Fibroblast of skin of scalp (primary cell): ENCODE results near the gene SRRM3. TPM values are rescaled to one million over a fixed set of nuclear protein-coding genes. Genes with fewer than 3 reads are reported as not detected.
"Not testable (repeated sequence)": the region's sequence is repeated elsewhere in the genome, so short reads cannot be mapped to it uniquely, and the experiment has no call there.

Experiments used
- DNase-seq: peaks from one replicate; pipeline ENCODE4 v3.0.0-alpha.2; 2013
- polyA plus RNA-seq, 2 experiments: library from polyadenylated mRNA; unstranded; fragments of 120-200 nt; gene quantifications; one replicate each; pipeline ENCODE4 v1.2.1, GENCODE V29; 2013; ENCODE audit not compliant: insufficient read length in 2 of 2

SRRM3 gene, protein sequence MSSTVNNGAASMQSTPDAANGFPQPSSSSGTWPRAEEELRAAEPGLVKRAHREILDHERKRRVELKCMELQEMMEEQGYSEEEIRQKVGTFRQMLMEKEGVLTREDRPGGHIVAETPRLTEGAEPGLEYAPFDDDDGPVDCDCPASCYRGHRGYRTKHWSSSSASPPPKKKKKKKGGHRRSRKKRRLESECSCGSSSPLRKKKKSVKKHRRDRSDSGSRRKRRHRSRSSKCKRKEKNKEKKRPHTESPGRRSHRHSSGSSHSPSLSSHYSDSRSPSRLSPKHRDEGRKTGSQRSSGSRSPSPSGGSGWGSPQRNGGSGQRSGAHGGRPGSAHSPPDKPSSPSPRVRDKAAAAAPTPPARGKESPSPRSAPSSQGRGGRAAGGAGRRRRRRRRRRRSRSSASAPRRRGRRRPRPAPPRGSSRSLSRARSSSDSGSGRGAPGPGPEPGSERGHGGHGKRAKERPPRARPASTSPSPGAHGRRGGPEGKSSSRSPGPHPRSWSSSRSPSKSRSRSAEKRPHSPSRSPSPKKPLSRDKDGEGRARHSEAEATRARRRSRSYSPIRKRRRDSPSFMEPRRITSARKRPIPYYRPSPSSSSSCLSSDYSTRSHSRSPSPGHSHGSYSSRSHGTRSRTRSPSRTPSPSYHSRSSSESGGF
- 1.6 TPM for polyA plus RNA-seq (2013, experiment 1 of 2; ENCODE audit: insufficient read length)
- 1.9 TPM for polyA plus RNA-seq (2013, experiment 2 of 2; ENCODE audit: insufficient read length)

DNA sequence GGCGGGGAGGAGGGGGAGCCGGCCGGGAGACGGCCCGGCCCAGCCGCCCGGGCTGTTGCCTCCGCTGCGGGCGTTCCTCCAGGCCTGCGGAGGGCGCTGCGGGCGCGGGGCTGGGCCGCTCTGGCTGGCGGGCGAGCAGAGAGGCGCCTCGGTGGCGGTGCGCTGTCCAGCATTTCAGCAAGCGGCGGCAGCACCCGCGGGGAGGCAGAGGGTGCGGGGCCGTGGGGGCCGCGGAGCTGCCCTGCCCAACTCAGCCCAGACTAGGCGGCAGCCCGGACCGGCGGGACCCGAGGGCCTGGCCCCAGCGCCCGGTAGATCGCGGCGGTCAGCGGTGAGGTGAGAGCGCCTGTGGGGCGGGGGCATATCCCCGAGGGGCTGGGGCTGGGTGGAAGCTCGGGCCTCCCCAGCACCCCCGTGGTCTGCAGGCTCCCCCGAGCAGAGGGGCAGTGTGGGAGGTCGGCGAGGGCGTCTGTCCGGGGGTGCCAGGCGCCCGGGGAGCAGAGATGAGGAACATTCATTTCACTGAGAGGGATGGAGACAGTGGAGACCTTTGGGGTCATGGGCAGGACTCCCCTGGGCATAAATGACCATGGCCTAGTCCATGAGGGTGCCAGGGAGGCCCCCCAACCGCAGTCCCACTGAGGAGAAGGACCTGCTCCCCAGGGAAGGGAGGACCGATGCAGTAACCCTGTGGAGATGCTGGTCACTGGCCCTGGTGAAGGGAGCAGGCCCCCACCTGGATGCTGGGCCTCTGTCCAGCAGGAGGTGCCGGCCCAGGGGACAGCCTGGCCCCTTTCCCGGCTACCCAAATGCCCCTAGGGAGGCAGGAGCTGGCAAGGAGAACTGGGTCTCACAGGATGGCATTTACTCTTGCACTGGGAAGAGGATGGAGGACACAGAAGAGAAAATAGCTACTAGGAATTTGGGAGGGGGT, at the start of gene SRRM3:
SRRM3 (plus strand) TSS at position 165 of the 934 bp plus-strand sequence. CDS start 33,171 bp downstream, outside the sequence.
- peak; percentile 79 for DNase-seq

DNA sequence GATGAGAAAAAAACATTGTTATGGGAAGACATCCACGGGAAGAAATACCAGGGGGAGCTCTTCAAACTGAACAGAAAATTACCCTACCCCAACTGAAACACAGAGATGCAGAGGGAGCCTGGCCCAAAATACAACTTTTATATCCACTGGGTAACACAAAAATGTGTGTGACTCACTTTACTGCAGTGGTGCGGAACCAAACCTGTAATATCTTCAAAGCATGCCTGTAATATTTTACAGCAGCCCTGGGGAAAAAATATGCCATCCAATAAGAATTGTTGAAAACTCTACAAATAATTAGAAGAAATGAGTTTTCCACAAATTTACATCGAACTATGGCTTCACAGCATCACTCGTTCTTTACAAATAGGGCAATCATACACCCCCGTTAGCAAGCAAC, 49.8 kb upstream of the SRRM3 start:
- no peak for DNase-seq

DNA sequence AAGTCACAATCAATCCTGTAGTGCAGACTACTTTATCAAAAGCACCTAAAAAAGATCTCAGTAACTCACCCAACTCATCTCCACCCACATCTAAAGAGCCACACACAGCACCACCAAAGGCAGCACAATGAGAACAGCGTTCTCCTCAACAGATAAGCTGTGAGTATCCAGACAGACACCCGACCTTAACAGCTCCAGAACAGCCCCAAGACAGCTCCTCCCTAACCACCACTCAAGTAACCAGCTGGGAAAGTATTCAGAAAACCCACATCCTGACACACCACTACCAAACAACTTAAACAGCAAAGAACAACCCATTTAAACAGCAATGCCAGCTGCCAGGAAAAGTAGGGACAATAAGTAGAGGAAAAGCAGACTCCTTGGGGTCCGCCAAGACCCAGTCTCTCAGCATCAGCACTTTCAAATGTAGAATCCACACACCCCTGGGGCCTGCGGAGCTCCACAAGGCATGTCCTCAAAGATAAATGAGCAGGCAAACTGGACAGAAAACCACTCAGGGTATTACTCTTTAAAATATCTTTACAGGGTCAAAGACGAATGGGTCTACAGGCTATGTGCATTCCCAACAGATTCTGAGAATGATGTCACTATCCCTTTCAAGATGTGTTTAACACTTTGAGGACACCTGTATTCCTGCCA, 48.0 kb upstream of the SRRM3 start:
- DNase-seq, result peak; percentile 23

DNA sequence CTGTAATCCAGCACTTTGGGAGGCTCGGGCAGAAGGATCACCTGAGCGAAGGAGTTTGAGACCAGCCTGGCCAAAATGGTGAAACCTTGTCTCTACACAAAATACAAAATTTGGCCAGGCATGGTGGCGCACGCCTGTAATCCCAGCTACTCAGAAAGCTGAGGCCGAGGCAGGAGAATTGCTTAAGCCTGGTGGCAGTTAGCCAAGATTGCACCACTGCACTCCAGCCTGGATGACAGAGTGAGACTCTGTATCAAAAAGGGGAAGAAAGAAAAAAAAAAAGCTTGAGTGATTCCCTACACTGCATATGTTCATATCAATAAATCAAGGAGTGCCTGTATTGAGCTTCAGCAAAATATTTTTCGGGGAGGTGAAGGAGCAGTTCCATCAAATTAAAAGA, 45.8 kb upstream of the SRRM3 start:
- peak; percentile 37 for DNase-seq

DNA sequence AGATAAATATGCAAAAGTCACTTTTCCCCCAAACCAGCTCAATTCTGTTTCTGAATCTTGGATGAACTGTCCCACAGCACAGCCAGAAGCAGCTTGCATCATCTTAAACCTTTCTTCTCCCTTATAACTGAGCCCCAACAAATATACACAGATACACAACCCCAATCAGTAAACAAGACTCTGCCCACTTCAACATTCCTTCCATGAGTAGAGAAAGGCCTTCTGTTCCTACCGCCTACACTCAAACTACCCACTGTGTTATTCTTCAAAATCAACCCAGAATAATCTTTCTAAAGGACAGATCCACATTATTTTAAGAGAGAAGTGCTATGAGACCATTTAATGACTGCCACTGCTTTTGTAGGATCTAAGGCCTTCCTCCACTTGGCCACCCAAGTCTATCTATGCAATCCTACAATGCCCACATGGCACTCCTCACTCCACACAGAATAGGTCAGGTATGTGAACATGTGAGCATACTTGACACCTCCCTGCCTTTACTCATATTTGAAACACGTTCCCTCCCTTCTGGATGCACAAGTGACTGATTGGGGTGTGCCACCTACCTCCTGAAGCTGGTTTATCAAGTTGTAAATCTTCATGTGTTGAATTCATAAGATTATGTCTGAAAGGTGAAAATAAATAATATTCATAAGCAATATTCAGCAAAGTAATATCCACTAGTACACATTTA, 44.6 kb upstream of the SRRM3 start:
- DNase-seq, result not testable (repeated sequence)

DNA sequence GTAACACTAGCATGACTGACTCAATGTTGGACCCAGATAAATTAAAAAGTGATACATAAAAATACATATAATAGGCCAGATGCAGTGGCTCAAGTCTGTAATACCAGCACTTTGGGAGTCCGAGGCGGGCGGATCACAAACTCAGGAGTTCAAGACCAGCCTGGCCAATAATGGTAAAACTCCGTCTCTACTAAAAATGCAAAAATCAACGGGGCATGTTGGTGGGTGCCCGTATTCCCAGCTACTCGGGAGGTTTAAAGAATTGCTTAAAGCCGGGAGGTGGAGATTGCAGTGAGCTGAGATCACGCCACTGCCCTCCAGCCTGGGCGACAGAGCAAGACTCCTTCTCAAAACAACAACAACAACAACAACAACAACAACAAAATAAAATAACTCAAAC, 43.3 kb upstream of the SRRM3 start:
- DNase-seq, result not testable (repeated sequence)

DNA sequence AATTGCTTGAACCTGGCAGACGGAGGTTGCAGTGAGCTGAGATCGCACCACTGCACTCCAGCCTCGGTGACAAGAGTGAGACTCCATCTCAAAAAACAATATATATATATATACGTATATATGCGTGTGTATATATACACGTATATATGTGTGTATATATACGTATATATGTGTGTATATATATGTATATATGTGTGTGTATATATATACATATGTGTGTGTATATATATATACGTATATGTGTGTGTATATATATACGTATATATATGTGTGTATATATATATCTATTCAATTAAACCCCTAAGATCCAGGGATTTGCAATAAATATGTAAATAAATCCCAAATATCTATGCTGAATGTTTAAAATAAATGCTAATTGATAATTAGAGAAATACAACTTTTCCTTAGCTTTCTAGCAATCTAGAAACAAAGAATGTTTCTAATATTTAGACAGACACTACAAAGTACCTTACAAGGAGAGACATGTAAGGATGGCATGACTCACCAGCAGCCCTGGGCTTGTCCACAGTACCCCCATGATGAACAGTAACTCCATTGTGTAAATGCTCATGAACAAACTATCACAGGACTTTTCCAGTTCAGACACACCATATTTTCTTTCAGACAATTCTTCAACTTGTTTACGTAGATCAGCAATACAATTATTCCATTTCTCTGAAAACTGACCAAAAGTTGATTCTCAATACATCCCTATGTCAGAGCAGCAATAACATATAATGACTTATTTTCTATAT, 39.1 kb upstream of the SRRM3 start:
- DNase-seq, result not testable (repeated sequence)

DNA sequence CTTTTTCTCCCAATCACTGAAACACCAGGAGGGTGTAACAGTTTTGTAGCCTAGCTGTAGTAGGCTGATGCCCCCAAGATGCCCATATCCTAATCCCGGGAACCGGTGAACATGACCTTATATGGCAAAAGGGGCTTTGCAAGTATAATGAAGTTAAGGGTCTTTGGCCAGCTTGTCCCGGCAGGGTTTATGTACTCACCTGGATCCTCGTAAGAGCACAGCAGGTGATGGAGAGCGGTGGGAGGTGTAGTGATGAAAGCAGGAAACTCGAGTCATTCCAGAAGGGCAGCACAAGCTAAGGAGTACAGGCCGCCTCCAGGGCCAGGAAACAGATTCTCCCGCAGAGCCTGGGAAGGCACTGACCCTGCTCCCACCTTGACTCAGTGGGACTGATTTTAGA, 37.9 kb upstream of the SRRM3 start:
- DNase-seq, result not testable (repeated sequence)

DNA sequence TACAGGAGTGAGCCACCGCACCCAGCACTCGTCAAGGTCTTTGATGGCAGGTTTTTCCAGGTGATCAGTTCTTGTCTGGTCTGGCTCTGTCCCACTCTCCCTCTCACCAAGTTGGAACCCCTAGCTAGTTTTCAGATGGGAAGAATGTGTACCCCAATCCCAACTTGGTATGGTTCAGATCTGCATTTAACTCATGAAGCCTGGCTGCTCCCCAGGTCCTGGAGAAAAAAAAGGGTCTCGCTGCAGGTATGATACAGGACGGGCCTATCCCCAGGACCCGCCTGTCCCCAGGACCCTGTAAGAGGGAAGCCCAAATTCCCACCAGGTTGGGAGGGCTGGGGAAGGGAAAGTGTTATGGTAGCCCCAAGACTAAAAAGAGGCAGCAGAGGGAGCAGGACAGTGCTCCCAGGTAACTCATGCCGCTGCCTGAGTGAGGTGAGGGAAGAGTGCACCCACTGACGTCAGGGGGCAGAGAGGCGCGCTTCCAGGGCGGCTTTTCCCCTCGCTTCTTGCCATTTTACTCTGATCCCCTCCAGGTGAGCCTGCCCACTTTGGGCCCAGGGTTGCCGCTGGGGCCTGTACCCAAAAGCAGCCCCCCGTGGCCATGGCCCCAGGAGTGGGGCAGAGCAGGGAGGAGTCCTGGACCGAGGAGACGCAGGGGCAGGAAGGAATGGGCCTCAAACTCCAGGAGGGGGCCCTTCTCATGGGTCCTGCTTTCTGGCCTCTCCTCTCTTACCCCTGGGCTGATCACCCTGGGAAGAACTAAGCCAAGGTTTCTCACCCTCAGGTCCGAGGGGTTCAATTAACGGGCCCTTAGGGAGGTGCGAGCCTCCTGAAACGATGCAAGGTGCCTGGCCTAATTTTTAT, 36.4 kb upstream of the SRRM3 start:
- DNase-seq, result no peak

DNA sequence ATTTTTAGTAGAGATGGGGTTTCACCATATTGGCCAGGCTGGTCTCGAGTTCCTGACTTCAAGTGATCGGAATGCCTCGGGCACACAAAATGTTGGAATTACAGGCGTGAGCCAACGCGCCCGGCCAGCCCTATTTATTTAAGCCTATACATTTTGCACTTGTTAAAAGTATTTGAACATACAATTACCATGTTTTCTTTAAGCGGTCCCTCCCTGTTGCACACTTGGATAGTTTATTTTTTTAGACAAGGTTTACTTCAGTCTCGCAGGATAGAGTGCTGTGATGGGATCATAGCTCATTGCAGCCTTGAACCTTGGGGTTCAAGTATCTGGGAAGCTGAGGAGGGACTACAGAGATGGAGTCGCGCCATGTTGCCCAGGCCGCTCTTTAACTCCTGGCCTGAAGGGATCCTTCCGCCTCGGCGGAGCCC, 35.7 kb upstream of the SRRM3 start:
- DNase-seq, result no peak

DNA sequence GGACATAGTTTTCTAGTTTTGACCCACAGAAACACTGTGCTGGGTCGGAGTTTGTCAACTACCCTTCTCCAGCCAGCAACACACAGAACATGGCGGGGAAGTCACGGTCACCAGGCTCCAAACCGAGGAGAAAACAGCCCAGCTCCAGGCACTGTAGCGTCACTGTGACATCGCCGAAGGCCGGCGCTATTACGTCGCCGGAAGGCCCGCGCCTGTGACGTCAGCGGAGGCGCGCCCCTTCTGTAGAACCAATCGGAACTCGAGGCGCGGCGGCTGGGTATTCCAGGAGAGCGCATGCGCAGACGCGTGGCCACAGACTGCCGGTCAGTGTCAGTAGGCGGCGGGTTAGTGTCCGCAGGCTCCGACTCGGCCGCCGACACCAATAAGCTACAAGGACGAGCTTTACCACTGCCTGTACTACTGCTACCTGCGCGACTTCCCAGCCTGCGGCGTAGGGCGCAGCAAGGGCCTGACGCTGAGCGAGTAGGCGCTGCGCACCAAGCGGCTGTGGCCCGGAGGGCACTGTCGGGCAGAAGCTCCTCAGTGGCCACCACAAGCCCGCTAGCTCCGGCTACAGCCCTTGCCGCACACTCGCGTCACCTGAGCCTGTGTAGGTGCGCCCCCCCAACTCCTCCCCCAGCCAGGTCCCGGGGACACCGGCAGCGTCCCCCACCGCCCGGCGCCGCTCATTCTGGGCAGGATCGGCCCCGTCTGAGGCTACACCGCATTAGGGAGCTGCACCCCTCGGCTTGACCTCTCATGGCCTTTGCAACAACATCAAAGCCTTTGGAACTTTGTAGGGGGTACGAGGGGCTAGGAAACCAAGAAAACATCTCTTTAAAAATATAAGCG, 35.1 kb upstream of the SRRM3 start:
- DNase-seq, result peak; percentile 94

DNA sequence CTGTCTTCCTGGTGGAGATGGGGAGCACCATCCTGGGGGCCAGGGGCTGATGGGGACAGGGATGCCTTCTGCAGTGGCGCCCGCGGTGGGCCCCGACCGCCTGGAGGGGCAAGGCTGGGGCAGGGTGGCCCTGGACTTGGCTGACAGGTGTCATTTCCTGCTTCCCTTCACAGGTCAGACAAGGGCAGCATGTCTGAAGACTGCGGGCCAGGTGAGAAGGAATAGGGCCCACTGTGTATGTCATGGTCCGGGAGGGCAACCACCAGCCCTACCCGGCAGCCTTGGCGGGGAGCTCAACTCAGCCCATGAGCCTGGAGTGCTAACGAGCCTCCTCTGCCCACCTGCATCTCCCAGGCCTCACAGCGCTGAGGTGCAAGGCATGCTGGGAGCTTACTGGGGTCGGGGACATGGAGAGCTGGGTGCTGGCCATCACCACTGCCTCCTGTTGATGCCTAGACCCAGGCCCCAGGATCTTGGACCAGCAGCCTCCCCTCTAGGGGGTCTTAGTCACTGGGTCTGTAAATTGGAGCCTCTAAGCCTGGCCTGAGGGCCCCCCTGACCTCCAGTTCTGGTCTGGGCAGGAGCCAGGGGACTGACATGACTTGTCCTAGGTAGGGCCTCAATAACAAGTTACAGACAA, 28.0 kb upstream of the SRRM3 start:
- no peak for DNase-seq

DNA sequence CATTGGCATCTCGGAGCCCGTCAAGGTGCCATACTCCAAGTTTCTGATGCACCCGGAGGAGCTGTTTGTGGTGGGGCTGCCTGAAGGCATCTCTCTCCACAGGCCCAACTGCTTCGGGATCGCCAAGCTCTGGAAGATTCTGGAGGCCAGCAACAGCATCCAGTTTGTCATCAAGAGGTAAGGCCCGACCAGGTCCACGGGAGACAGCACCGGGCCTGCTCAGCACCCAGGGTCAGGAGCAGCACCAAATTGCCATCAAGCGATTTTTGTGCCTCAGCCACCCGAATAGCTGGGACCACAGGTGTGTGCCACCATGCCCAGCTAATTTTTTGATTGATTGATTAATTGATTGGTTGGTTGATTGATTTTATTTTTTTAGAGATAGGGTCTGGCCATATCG, 24.7 kb upstream of the SRRM3 start:
- not testable (repeated sequence) for DNase-seq

DNA sequence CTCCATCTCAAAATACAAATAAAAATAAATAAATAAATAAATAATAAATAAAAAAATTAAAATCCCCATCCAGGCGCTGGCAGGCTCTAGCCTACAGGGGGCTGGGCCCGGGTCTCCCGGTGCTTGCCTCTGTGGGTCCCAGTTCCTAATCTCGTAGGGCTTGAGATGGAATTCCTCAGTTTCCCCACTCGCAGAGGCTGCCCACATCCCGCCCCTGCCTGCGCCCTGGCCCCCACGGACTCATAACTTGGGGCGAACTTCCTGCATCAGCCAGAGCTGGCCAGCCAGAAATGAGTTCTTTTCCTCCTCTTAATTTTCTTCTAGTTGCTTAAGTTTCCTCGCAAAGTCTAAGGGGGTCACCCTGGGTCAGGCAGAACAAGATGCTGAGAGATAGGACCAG, 22.0 kb upstream of the SRRM3 start:
- no peak for DNase-seq

DNA sequence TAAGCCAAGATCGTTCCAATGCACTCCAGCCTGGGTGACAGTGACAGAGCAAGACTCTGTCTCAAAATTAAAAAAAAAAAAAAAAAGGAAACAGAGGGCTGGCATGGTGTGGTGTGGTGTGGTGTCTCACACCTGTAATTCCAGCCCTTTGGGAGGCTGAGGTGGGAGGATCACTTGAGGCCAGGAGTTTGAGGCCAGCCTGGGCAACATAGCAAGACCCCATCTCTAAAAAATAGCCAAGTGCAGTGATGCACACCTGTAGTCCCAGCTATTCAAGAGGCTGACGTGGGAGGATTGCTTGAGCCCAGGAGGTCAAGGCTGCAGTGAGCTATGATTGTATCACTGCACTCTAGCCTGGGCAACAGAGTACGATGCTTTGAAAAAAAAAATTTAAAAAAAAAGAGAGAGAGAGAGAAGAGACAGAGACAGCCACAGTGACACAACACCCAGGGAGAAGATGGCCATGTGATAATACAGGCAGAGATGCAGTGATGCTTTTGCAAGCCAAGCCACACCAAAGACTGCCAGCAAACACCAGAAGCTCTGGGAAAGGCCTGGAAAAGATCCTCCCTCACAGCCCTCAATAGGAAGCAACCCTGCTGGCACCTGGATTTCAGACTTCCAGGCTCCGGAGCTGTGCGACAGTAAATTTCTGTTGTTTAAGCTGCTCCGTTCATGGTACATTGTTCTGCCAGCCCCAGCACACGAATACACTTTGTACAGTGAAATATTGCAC, 19.3 kb upstream of the SRRM3 start:
- no peak for DNase-seq

DNA sequence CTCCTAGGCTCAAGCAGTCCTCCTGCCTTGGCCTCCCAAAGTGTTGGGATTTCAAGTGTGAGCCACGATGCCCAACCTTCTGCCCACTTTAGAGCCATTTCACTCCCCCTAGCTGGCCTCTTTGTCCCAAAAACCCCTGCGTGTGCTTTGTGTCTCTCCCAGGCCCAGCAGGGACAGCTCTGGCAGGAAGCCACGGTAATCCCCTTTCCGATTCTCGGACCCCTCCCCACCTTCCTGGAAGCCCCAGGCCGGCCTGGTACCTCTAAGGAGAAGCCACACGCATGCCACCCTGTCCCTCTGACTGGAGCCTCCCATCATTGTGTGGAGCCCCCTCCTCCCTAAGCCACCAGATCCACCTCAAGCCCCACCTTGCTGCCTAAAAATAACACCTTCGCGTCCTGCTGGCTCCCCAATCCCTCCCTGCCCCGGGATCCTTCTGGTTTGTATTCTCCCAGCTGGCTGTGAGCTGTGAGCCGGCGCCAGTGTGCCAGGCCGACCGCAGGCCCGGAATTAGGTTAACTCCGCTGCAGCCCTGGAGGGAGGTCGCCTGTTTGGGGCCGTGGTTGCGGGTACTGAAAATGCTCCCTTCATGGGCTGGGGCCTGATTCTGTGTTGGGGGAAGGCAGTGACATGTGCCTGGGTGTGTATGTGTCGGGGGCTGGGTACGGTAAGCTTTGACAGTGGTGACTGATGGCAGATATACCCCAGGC, 16.4 kb upstream of the SRRM3 start:
- DNase-seq, result no peak

DNA sequence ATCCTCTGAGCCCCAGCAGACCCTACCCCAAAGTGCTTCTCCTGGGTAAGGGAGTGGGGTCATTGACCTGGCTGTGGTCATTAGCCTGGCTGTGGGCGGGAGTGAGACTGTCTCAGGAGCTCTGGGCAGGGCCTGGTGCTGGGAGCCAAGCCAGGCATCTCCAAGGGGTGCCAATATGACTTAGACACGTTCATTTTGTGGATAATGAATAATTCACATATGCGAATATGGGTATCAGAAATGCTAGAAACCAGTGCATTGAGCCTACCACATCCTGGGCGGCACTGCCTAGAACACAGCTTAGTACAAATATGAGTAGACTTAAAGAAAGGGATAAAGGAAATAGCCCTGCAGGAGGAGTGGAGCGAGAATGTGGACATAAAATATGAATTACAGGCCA, 14.4 kb upstream of the SRRM3 start:
- no peak for DNase-seq
